ENCODE data around the gene EHHADH. TPM values are rescaled to one million over a fixed set of nuclear protein-coding genes. Genes with fewer than 3 reads are reported as not detected.

The EHHADH gene
- total RNA-seq, 1 donor from 2014 or later, result 6.8 TPM

DNA sequence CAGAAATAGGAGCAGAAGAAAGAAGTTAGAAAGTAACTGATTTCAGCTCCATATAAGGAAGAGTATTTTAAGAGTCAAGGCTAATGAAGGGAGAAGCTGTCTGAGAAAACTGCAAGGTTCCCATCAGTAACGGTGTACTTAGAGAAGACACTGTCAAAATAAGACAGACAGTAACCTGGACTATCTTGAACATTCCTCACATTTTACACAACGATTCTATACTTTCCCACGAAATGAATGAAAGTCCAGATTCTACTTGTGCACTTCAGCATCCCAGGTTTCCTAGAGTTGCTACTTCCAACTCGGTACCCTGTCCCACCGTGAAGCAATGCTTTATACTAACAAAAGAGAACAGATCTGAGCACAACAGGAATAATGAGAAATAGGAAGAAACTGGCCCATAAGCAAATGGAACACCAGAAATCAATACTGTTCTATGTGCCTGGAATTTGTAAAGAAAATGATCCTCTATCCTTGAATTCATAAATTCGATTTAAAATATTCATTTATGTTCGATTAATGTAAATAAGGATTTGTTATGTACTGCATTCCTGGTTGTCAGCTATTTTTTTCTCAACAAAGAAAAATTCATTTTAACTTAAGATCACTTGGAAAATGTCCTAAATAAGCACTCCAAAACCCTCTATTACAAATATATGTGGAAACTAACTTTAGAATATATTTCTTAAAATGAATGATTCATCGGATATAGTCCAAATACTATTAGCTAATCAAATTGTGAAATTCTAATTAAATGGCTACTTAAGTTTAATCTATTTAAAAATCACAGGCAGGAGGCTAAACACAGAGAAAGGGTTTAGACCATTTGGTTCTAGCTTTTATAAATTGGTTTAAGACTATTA is 102.5 kb downstream of the EHHADH start:
- TF ChIP-seq, protein P1, sequence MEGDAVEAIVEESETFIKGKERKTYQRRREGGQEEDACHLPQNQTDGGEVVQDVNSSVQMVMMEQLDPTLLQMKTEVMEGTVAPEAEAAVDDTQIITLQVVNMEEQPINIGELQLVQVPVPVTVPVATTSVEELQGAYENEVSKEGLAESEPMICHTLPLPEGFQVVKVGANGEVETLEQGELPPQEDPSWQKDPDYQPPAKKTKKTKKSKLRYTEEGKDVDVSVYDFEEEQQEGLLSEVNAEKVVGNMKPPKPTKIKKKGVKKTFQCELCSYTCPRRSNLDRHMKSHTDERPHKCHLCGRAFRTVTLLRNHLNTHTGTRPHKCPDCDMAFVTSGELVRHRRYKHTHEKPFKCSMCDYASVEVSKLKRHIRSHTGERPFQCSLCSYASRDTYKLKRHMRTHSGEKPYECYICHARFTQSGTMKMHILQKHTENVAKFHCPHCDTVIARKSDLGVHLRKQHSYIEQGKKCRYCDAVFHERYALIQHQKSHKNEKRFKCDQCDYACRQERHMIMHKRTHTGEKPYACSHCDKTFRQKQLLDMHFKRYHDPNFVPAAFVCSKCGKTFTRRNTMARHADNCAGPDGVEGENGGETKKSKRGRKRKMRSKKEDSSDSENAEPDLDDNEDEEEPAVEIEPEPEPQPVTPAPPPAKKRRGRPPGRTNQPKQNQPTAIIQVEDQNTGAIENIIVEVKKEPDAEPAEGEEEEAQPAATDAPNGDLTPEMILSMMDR (IDR thresholded peaks at IDR 0.05; ENCODE audit: unreplicated experiment), result no peak
- DNase-seq (ENCODE audit: low spot score), result no peak
- Mint-ChIP-seq H3K36me3 (ENCODE audit: low read depth, unreplicated experiment) (no peaks in the 10 kb centered on the region), H3K27ac (ENCODE audit: unreplicated experiment) (no peak overlapping the region), H3K4me1 (ENCODE audit: unreplicated experiment) (peaks cover 2% of the 10 kb centered on the region), H3K27me3 (ENCODE audit: unreplicated experiment) (peaks cover 6% of the 10 kb centered on the region), H3K9me3 (ENCODE audit: unreplicated experiment) (no peaks in the 10 kb centered on the region), H3K4me3 (ENCODE audit: unreplicated experiment) (no peak overlapping the region)

DNA sequence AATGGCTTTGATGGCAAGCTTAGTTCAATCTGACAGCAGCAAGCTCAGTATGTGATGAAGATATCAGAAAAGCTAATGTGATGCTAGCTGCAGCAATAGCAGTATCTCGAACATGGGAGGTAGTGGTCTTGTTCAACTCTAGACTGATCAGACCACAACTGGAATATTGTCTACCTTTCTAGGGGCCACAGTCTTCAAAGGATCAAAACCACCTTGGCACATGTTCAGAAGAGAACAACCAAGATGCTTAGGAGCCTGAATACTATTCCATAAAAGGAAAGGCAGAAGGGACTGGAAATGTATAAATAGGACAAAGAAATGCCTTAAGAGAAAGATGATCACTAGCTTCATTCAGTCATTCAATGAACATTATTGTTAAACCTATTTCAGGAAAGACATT is 103.3 kb downstream of the EHHADH start:
- Mint-ChIP-seq H3K4me3 (ENCODE audit: unreplicated experiment) (no peak overlapping the region), H3K36me3 (ENCODE audit: low read depth, unreplicated experiment) (no peaks in the 10 kb centered on the region), H3K27me3 (ENCODE audit: unreplicated experiment) (peaks cover 6% of the 10 kb centered on the region), H3K27ac (ENCODE audit: unreplicated experiment) (no peak overlapping the region), H3K9me3 (ENCODE audit: unreplicated experiment) (no peaks in the 10 kb centered on the region), H3K4me1 (ENCODE audit: unreplicated experiment) (peaks cover 2% of the 10 kb centered on the region)
- no peak for DNase-seq (ENCODE audit: low spot score)
- TF ChIP-seq, protein P1 (IDR thresholded peaks at IDR 0.05; ENCODE audit: unreplicated experiment), result no peak

DNA sequence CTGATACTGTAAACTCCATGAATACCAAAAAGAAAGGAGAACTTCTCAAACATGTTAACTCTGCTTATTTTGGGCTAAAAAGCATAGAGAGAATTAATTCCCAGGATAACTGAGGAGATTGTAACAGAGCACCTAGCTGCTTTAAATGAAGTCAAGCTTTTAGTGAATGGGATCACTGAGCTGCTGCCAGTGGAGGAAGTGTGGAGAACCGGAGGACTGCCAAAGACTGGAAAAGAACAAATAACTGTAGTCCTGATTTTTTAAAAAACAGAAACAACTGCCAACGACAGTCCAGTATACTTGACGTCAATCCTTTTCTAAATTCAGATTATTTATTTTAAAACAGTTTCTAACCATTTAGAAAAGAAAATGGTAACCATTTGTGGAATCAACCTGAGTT is 104.3 kb downstream of the EHHADH start:
- DNase-seq (ENCODE audit: low spot score), result no peak
- Mint-ChIP-seq H3K36me3 (ENCODE audit: low read depth, unreplicated experiment) (no peaks in the 10 kb centered on the region), H3K27me3 (ENCODE audit: unreplicated experiment) (peaks cover 6% of the 10 kb centered on the region), H3K4me3 (ENCODE audit: unreplicated experiment) (no peak overlapping the region), H3K27ac (ENCODE audit: unreplicated experiment) (no peak overlapping the region), H3K4me1 (ENCODE audit: unreplicated experiment) (peaks cover 2% of the 10 kb centered on the region), H3K9me3 (ENCODE audit: unreplicated experiment) (no peaks in the 10 kb centered on the region)
- TF ChIP-seq, protein P1 (IDR thresholded peaks at IDR 0.05; ENCODE audit: unreplicated experiment), result no peak

DNA sequence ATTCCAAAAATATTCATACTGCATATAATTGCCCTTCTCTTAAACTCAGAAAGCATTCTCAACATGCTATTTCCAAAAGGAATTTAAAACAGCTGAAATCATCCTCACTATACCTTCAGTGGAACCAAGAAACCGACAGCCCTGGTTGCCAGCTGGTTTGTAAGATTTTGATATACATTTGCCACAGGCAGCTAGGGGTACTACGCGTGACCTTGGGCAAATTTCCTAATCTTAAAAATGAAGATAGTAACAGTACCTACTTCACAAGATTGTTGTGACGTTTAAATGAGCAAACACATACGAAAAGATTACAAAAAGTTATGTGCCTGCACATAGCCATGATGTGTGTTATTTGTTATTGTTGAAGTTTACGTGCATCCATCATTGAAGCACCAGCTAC is 108.3 kb downstream of the EHHADH start:
- Mint-ChIP-seq H3K27me3 (ENCODE audit: unreplicated experiment) (peaks cover 2% of the 10 kb centered on the region), H3K27ac (ENCODE audit: unreplicated experiment) (no peak overlapping the region), H3K4me3 (ENCODE audit: unreplicated experiment) (no peak overlapping the region), H3K36me3 (ENCODE audit: low read depth, unreplicated experiment) (no peaks in the 10 kb centered on the region), H3K9me3 (ENCODE audit: unreplicated experiment) (no peaks in the 10 kb centered on the region), H3K4me1 (ENCODE audit: unreplicated experiment) (no peaks in the 10 kb centered on the region)
- no peak for DNase-seq (ENCODE audit: low spot score)
- TF ChIP-seq, protein P1 (IDR thresholded peaks at IDR 0.05; ENCODE audit: unreplicated experiment), result no peak

DNA sequence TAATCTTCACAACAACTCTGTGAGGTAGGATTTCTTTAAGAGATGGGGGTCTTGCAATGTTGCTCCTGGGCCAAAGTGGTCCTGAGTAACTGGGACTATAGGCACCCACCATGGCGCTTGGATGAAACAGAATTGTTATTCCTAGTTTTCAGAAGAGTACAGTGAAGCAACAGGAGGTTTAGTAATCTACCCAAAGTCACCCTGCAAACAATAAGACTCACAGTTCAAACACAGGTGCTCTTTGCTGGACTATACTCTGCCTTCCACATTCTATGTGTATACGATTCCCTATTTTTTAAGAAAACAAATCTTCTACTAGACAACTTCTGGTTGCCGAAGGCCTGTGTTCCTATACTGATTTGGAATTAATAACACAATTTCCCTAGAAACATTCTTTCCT is 109.1 kb downstream of the EHHADH start:
- Mint-ChIP-seq H3K4me1 (ENCODE audit: unreplicated experiment) (no peaks in the 10 kb centered on the region), H3K9me3 (ENCODE audit: unreplicated experiment) (no peaks in the 10 kb centered on the region), H3K4me3 (ENCODE audit: unreplicated experiment) (no peak overlapping the region), H3K27ac (ENCODE audit: unreplicated experiment) (no peak overlapping the region), H3K27me3 (ENCODE audit: unreplicated experiment) (peaks cover 2% of the 10 kb centered on the region), H3K36me3 (ENCODE audit: low read depth, unreplicated experiment) (no peaks in the 10 kb centered on the region)
- DNase-seq (ENCODE audit: low spot score), result no peak
- TF ChIP-seq, protein P1 (IDR thresholded peaks at IDR 0.05; ENCODE audit: unreplicated experiment), result no peak
